K562 (cell line): ENCODE data around the gene IGLON5. TPM values are rescaled to one million over a fixed set of nuclear protein-coding genes. Genes with fewer than 3 reads are reported as not detected.

Experiments used
- BCOR ChIP-seq: fragments of 450-650 bp; IDR thresholded peaks from 2 replicates; pipeline ENCODE4 v1.6.1; 2016
- E2F4 ChIP-seq: sonication (generic); formaldehyde crosslinking; IDR thresholded peaks from 2 replicates; pipeline ENCODE4 v1.8.0; 2022; ENCODE audit warnings: mild to moderate bottlenecking, low read depth, missing genetic modification reagents
- EZH2 ChIP-seq: IDR thresholded peaks from 2 replicates; pipeline ENCODE4 v1.6.1; 2012; ENCODE audit warnings: low read depth, mild to moderate bottlenecking, inconsistent platforms, low read length, borderline replicate concordance
- HDAC1 ChIP-seq, 2 experiments: fragments of 450-650 bp; IDR thresholded peaks; 2 replicates each; pipeline ENCODE4 v1.6.1; 2016 to 2017; ENCODE audit warnings: inconsistent platforms in 1 of 2, mild to moderate bottlenecking in 1 of 2, moderate library complexity in 1 of 2
- KDM1A ChIP-seq, 2 experiments: fragments of 450-650 bp; IDR thresholded peaks; 2 replicates each; pipeline ENCODE4 v1.6.1; 2016; ENCODE audit warnings: mild to moderate bottlenecking in 2 of 2
- PTBP1 ChIP-seq: fragments of 200-400 bp; formaldehyde crosslinking; IDR thresholded peaks from 2 replicates; pipeline ENCODE4 v1.6.1; 2017; ENCODE audit warnings: low read depth, low read length
- RBM25 ChIP-seq: fragments of 200-400 bp; formaldehyde crosslinking; IDR thresholded peaks from 2 replicates; pipeline ENCODE4 v1.6.1; 2018; ENCODE audit warnings: low read length, low read depth, moderate library complexity; ENCODE audit not compliant: severe bottlenecking
- ZNF583 ChIP-seq: fragments of 250-450 bp; sonication (Bioruptor Pico); IDR thresholded peaks from 2 replicates; pipeline ENCODE4 v1.4.0; 2020
- ZNF589 ChIP-seq: fragments of 200-800 bp; sonication (Bioruptor generic); IDR thresholded peaks from 2 replicates; pipeline ENCODE4 v1.6.1; 2016; ENCODE audit warnings: low read depth, missing genetic modification characterization, missing compliant biosample characterization
- ZNF830 ChIP-seq: fragments of 250-450 bp; sonication (Bioruptor Pico); IDR thresholded peaks from 2 replicates; pipeline ENCODE4 v1.5.0; 2021; ENCODE audit warnings: mild to moderate bottlenecking
- polyA plus RNA-seq, 8 experiments: library from polyadenylated mRNA; depleted of rRNA in 4 of 8; stranded (reverse) in 5 of 8; unstranded in 3 of 8; fragments of >200 nt; fragmentation: Nextera tagmentation in 2 of 8; fragmentation: Illumina TruSeq in 1 of 8; extraction: Ambion mirVana in 2 of 8; extraction: Trizol in 1 of 8; gene quantifications; 2 replicates each; pipeline versions ENCODE4 v1.2.1 to v1.2.3, GENCODE V29; 2011 to 2014; ENCODE audit warnings: inconsistent platforms in 1 of 8, missing spikeins in 1 of 8
- total RNA-seq, 7 experiments: library from RNA; depleted of rRNA in 6 of 7; stranded (reverse); fragments of >200 nt in 6 of 7; fragmentation: Illumina TruSeq in 2 of 7; extraction: Trizol in 2 of 7; gene quantifications; 2 replicates each; pipeline versions ENCODE4 v1.2.1 to v1.2.3, GENCODE V29; 2011 to 2021; ENCODE audit warnings: low replicate concordance in 1 of 7

The IGLON5 gene
- total and polyA plus RNA-seq, 9 of the 15 experiments (the other 6 are each of a cell fraction or from before 2014, with no cell fraction given), result 0.03 to 0.22 (median 0.14) TPM; not detected in 2

GRCh38 chr19:51342631-51343569, 31.5 kb downstream of the IGLON5 start (continued):
- TF ChIP-seq PTBP1 (0 out of 2 replicates have a peak, but pooled peaks have one; percentile 53), E2F4 (no peak), EZH2 (no peak), RBM25 (peak; percentile 94), HDAC1 (IDR thresholded peaks at IDR 0.05) (0 out of 4 replicates have a peak, but pooled peaks of 1 of the 2 experiments have one; percentile 19), ZNF583 (no peak), ZNF830 (CRISPR knock-in tag) (no peak), ZNF589 (CRISPR knock-in tag) (no peak), KDM1A (IDR thresholded peaks at IDR 0.05) (peak; percentile 67 to 81; a peak in 3 of 4 replicates), BCOR (peak; percentile 93)
